Uterus (tissue), 2 donors: Measurements from ENCODE around the gene GALR1.

Experiments used
- CTCF ChIP-seq, 4 experiments: fragments of 200-600 bp in 2 of 4; fragments of 450-650 bp in 2 of 4; sonication (generic) in 2 of 4; IDR thresholded peaks; one replicate each; pipeline ENCODE4 v1.5.1; 2016 to 2019; ENCODE audit warnings: antibody characterized with exemption in 4 of 4, mild to moderate bottlenecking in 2 of 4, moderate library complexity in 1 of 4
- POLR2A ChIP-seq, 2 donors: fragments of 450-650 bp; IDR thresholded peaks; one replicate each; pipeline ENCODE4 v1.6.1; 2016; ENCODE audit warnings: antibody characterized with exemption in 2 of 2, mild to moderate bottlenecking in 1 of 2, moderate library complexity in 1 of 2

- TF ChIP-seq POLR2A (IDR thresholded peaks at IDR 0.05): no peak
- TF ChIP-seq CTCF (IDR thresholded peaks at IDR 0.05): no peak
These were observed 74.1 kb downstream of the GALR1 start for GRCh38 chr18:77323640-77324299.
